Natural killer cell (primary cell): ENCODE results near the gene WDR33. TPM values are rescaled to one million over a fixed set of nuclear protein-coding genes. Genes with fewer than 3 reads are reported as not detected.
"Not testable (repeated sequence)": the region's sequence is repeated elsewhere in the genome, so short reads cannot be mapped to it uniquely, and the experiment has no call there.

Source experiments
- ATAC-seq, 3 donors: fragments of 150-1000 bp in 2 of 3; fragments of 200-7000 bp in 1 of 3; cut with Tn5 transposase; 1 replicate in 1 of 3; 2 replicates in 2 of 3; pipeline ENCODE4 v1.10.0; 2021; ENCODE audit warnings: mild to moderate bottlenecking in 2 of 3, moderate library complexity in 2 of 3
- DNase-seq, 2 donors: peaks; one replicate each; pipeline versions ENCODE4 v3.0.0 to v3.0.0-alpha.2; 2013 to 2021; ENCODE audit warnings: mixed read lengths in 1 of 2
- H3K27ac ChIP-seq: one replicate; pipeline ENCODE4 v1.5.1; 2013; ENCODE audit warnings: mild to moderate bottlenecking, low read length
- H3K27me3 ChIP-seq: one replicate; pipeline ENCODE4 v1.6.1; 2013; ENCODE audit warnings: low read length; ENCODE audit not compliant: control insufficient read depth, insufficient read depth
- H3K36me3 ChIP-seq: one replicate; pipeline ENCODE4 v1.6.1; 2013; ENCODE audit warnings: low read length; ENCODE audit not compliant: control insufficient read depth, insufficient read depth
- H3K4me1 ChIP-seq: one replicate; pipeline ENCODE4 v1.6.1; 2013; ENCODE audit warnings: low read length; ENCODE audit not compliant: control insufficient read depth, insufficient read depth
- H3K4me3 ChIP-seq: one replicate; pipeline ENCODE4 v1.5.1; 2013; ENCODE audit warnings: low read length
- H3K9me3 ChIP-seq: one replicate; pipeline ENCODE4 v1.6.1; 2013; ENCODE audit warnings: low read length; ENCODE audit not compliant: control insufficient read depth, insufficient read depth
- H3K27ac Mint-ChIP-seq, 2 donors: one replicate each; pipeline ENCODE4 v1.8.0; 2022; ENCODE audit warnings: mild to moderate bottlenecking in 2 of 2, mixed read lengths in 2 of 2, moderate library complexity in 1 of 2
- H3K27me3 Mint-ChIP-seq, 2 donors: one replicate each; pipeline ENCODE4 v1.8.0; 2022; ENCODE audit warnings: low read depth in 2 of 2, mixed read lengths in 2 of 2
- H3K36me3 Mint-ChIP-seq: one replicate; pipeline ENCODE4 v1.8.0; 2022; ENCODE audit warnings: mixed read lengths
- H3K4me1 Mint-ChIP-seq, 2 donors: one replicate each; pipeline ENCODE4 v1.8.0; 2022; ENCODE audit warnings: mixed read lengths in 2 of 2
- H3K4me3 Mint-ChIP-seq: one replicate; pipeline ENCODE4 v1.8.0; 2022; ENCODE audit warnings: mild to moderate bottlenecking, moderate library complexity, mixed read lengths
- H3K9me3 Mint-ChIP-seq, 2 donors: one replicate each; pipeline ENCODE4 v1.8.0; 2022; ENCODE audit warnings: mixed read lengths in 2 of 2
- CTCF ChIP-seq: fragments of 200-600 bp; IDR thresholded peaks from one replicate; pipeline ENCODE4 v1.8.0; 2022; ENCODE audit warnings: antibody characterized with exemption
- WGBS: methylation state at CpG from one replicate; pipeline ENCODE4 v1.1.7; 2013; ENCODE audit warnings: missing lambda C conversion rate; ENCODE audit not compliant: insufficient coverage; 5-methylcytosine and 5-hydroxymethylcytosine counted together
- intact Hi-C: fragments of 100-400 bp; cut with micrococcal nuclease; formaldehyde crosslinking; loops from one replicate; pipeline ENCODE4 v1.14.2; 2022
- total RNA-seq, 4 donors: library from RNA; stranded (reverse); fragments of 120-200 nt in 1 of 4; gene quantifications; one replicate each; pipeline versions ENCODE4 v1.2.3 to v1.2.4, GENCODE V29; 2013 to 2022

The WDR33 gene
- total RNA-seq, 3 donors from 2014 or later (not counting 1 experiment from before 2014, with no cell fraction given): 55.2 to 78.4 (median 55.3) TPM

DNA sequence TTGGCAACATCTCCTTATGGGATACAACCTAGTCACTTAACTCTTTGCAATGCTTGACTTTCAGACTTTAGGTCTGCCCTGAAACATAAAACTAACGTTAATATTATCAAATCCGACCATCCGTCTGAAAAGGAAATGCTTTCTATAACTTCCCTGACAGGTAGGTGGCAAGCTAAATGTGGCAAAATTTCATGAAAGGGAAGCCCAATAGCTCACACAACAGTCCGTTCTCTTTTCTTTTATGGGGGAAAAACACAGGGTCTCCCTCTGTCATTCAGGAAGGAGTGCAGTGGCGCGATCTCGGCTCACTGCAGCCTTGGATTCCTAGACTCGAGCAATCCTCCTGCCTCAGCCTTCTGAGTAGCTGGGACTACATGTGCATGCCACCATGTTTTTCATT, 56.8 kb downstream of the WDR33 start:
- peaks cover 6% of the 10 kb centered on the region for H3K4me1 ChIP-seq
- no peaks in the 10 kb centered on the region for H3K36me3 Mint-ChIP-seq
- no peak overlapping the region for H3K4me3 Mint-ChIP-seq
- H3K27ac Mint-ChIP-seq: peak overlapping the region in 1 of 2 donors; percentile 5
- no peaks in the 10 kb centered on the region for H3K27me3 Mint-ChIP-seq
- ATAC-seq: no peak
- intact Hi-C loops: no loop called here
- 89% methylated on average over 8 of the region's 8 CpGs for WGBS
- TF ChIP-seq CTCF: no peak
- peaks cover 4 to 6% of the 10 kb centered on the region in 2 donors for H3K4me1 Mint-ChIP-seq
- H3K36me3 ChIP-seq: peaks cover 13% of the 10 kb centered on the region
- H3K9me3 Mint-ChIP-seq: no peaks in the 10 kb centered on the region
- H3K27me3 ChIP-seq: no peaks in the 10 kb centered on the region
- no peak for DNase-seq
- no peaks in the 10 kb centered on the region for H3K9me3 ChIP-seq
- H3K4me3 ChIP-seq: no peak overlapping the region
- no peak overlapping the region for H3K27ac ChIP-seq

GRCh38 chr2:127753374-127753773, 57.6 kb downstream of the WDR33 start:
- Histone ChIP-seq H3K27ac (no peak overlapping the region), H3K4me1 (peaks cover 7% of the 10 kb centered on the region), H3K36me3 (peaks cover 12% of the 10 kb centered on the region), H3K4me3 (no peak overlapping the region), H3K9me3 (no peaks in the 10 kb centered on the region), H3K27me3 (no peaks in the 10 kb centered on the region)
- Mint-ChIP-seq H3K4me3 (no peak overlapping the region), H3K9me3 (no peaks in the 10 kb centered on the region), H3K27me3 (no peaks in the 10 kb centered on the region), H3K4me1 (peaks cover 5 to 6% of the 10 kb centered on the region in 2 donors), H3K27ac (peak overlapping the region in 1 of 2 donors; percentile 23), H3K36me3 (no peaks in the 10 kb centered on the region)
- TF ChIP-seq CTCF: no peak
- DNase-seq (no peak), ATAC-seq (no peak)
- intact Hi-C loops: no loop called here

DNA sequence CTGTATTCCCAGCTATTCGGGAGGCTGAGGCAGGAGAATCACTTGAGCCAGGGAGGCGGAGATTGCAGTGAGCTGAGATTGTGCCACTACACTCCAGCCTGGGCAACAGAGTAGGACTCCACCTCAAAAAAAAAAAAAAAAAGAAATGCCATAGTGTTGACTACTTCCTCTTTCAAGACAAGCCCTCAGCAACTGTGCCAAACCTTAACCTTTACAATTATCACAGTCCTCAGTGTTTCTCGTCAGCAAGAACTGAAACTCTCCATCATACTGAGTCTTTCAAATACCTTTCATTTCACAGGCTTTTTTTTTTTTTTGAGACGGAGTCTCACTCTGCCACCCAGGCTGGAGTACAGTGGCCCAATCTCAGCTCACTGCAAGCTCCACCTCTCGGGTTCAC, 61.4 kb downstream of the WDR33 start:
- H3K4me1 ChIP-seq, intact Hi-C loops, H3K27ac ChIP-seq, H3K36me3 Mint-ChIP-seq, H3K9me3 ChIP-seq, DNase-seq, H3K9me3 Mint-ChIP-seq, H3K4me3 ChIP-seq, H3K4me3 Mint-ChIP-seq, H3K27me3 Mint-ChIP-seq, H3K27me3 ChIP-seq: not testable (repeated sequence)
- WGBS: 55% methylated on average over 5 of the region's 5 CpGs
- Mint-ChIP-seq H3K27ac (peak overlapping the region; percentile 29 to 54), H3K4me1 (peaks cover 6 to 14% of the 10 kb centered on the region in 2 donors)
- peaks cover 20% of the 10 kb centered on the region for H3K36me3 ChIP-seq
- peak in 2 of 3 donors; percentile 46 to 51 for ATAC-seq

GRCh38 chr2:127747621-127748020, 63.4 kb downstream of the WDR33 start:
- 95% methylated on average over 5 of the region's 5 CpGs for WGBS
- intact Hi-C loops: no loop called here
- no peak for DNase-seq
- Mint-ChIP-seq H3K27ac (peak overlapping the region; percentile 35 to 53), H3K36me3 (no peaks in the 10 kb centered on the region), H3K9me3 (no peaks in the 10 kb centered on the region), H3K27me3 (no peaks in the 10 kb centered on the region), H3K4me3 (no peak overlapping the region), H3K4me1 (peaks cover 18 to 20% of the 10 kb centered on the region in 2 donors)
- Histone ChIP-seq H3K4me3 (no peak overlapping the region), H3K27ac (no peak overlapping the region), H3K36me3 (peaks cover 22% of the 10 kb centered on the region), H3K9me3 (no peaks in the 10 kb centered on the region), H3K27me3 (no peaks in the 10 kb centered on the region), H3K4me1 (peaks cover 7% of the 10 kb centered on the region)
- ATAC-seq: no peak
- TF ChIP-seq CTCF: no peak
